Neuronal stem cell (in vitro differentiated cells): Measurements from ENCODE around the gene FCGBP.

Experiments used
- DNase-seq: peaks from one replicate; pipeline ENCODE4 v3.0.0-alpha.2; 2013; ENCODE audit warnings: low spot score
- H2AFZ ChIP-seq: one replicate; pipeline ENCODE4 v1.6.1; 2013; ENCODE audit warnings: mild to moderate bottlenecking, low read length, inconsistent platforms
- H2AK5ac ChIP-seq: 2 replicates; pipeline ENCODE4 v1.6.1; 2013; ENCODE audit warnings: low read depth, mild to moderate bottlenecking, inconsistent platforms, low read length, moderate library complexity, mixed read lengths
- H2BK120ac ChIP-seq: 2 replicates; pipeline ENCODE4 v1.6.1; 2013; ENCODE audit warnings: low read depth, mild to moderate bottlenecking, inconsistent platforms, low read length, moderate library complexity, mixed read lengths
- H2BK12ac ChIP-seq: one replicate; pipeline ENCODE4 v1.6.1; 2013; ENCODE audit warnings: low read length, inconsistent platforms
- H2BK15ac ChIP-seq: 2 replicates; pipeline ENCODE4 v1.6.1; 2013; ENCODE audit warnings: mild to moderate bottlenecking, low read length, inconsistent platforms, mixed read lengths
- H2BK5ac ChIP-seq: one replicate; pipeline ENCODE4 v1.6.1; 2013; ENCODE audit warnings: inconsistent platforms, mild to moderate bottlenecking, low read length, moderate library complexity
- H3K14ac ChIP-seq: one replicate; pipeline ENCODE4 v1.6.1; 2013; ENCODE audit warnings: low read length, inconsistent platforms
- H3K18ac ChIP-seq: 2 replicates; pipeline ENCODE4 v1.6.1; 2013; ENCODE audit warnings: low read length, inconsistent platforms
- H3K23ac ChIP-seq: 2 replicates; pipeline ENCODE4 v1.6.1; 2013; ENCODE audit warnings: low read depth, mild to moderate bottlenecking, mixed read lengths, low read length, inconsistent platforms; ENCODE audit not compliant: poor library complexity
- H3K27ac ChIP-seq: replicated peaks from 3 replicates; pipeline ENCODE4 v1.5.1; 2013; ENCODE audit warnings: low read length, inconsistent platforms
- H3K27me3 ChIP-seq, 3 experiments: 2 replicates each; pipeline ENCODE4 v1.6.1; 2013; ENCODE audit warnings: low read length in 3 of 3, mild to moderate bottlenecking in 2 of 3, inconsistent platforms in 1 of 3, low read depth in 1 of 3, mixed read lengths in 1 of 3, moderate library complexity in 1 of 3; ENCODE audit not compliant: control insufficient read depth in 3 of 3, insufficient read depth in 3 of 3
- H3K36me3 ChIP-seq, 2 donors: replicated peaks in 1 of 2; 2 replicates each; pipeline ENCODE4 v1.6.1; 2013; ENCODE audit warnings: low read length in 2 of 2; ENCODE audit not compliant: control insufficient read depth in 2 of 2, insufficient read depth in 2 of 2
- H3K4ac ChIP-seq: 2 replicates; pipeline ENCODE4 v1.6.1; 2013; ENCODE audit warnings: inconsistent platforms, mild to moderate bottlenecking, low read length, moderate library complexity
- H3K4me1 ChIP-seq, 2 donors: 1 replicate in 1 of 2; 2 replicates in 1 of 2; pipeline ENCODE4 v1.6.1; 2013; ENCODE audit warnings: low read length in 2 of 2, low read depth in 1 of 2; ENCODE audit not compliant: control insufficient read depth in 2 of 2, insufficient read depth in 1 of 2
- H3K4me2 ChIP-seq: one replicate; pipeline ENCODE4 v1.6.1; 2013; ENCODE audit warnings: mild to moderate bottlenecking, low read length, inconsistent platforms; ENCODE audit not compliant: insufficient read depth, poor library complexity, severe bottlenecking
- H3K4me3 ChIP-seq, 2 donors: 2 replicates each; pipeline ENCODE4 v1.5.1; 2013; ENCODE audit warnings: low read length in 2 of 2, mild to moderate bottlenecking in 2 of 2, inconsistent platforms in 1 of 2, moderate library complexity in 1 of 2
- H3K79me1 ChIP-seq: one replicate; pipeline ENCODE4 v1.6.1; 2013; ENCODE audit warnings: low read depth, mild to moderate bottlenecking, inconsistent platforms, low read length, moderate library complexity
- H3K9ac ChIP-seq: one replicate; pipeline ENCODE4 v1.6.1; 2013; ENCODE audit warnings: mild to moderate bottlenecking, low read depth, low read length, inconsistent platforms; ENCODE audit not compliant: poor library complexity
- H3K9me3 ChIP-seq, 2 donors: replicated peaks in 1 of 2; 2 replicates each; pipeline versions ENCODE3 to v1.6.1; 2013; ENCODE audit warnings: low read length in 2 of 2, mild to moderate bottlenecking in 2 of 2, inconsistent platforms in 1 of 2, low read depth in 1 of 2, mixed read lengths in 1 of 2, moderate library complexity in 1 of 2; ENCODE audit not compliant: control insufficient read depth in 2 of 2, insufficient read depth in 1 of 2
- H4K8ac ChIP-seq: one replicate; pipeline ENCODE4 v1.6.1; 2013; ENCODE audit warnings: low read depth, mild to moderate bottlenecking, inconsistent platforms, low read length, moderate library complexity
- H4K91ac ChIP-seq: one replicate; pipeline ENCODE4 v1.6.1; 2013; ENCODE audit warnings: low read length, low read depth, mild to moderate bottlenecking, inconsistent platforms; ENCODE audit not compliant: poor library complexity
- WGBS, 2 donors: extraction: QIAGEN DNeasy Blood & Tissue Kit; methylation state at CpG; one replicate each; pipeline ENCODE4 v1.1.7; 2013; ENCODE audit warnings: missing lambda C conversion rate in 2 of 2, mixed read lengths in 1 of 2; ENCODE audit not compliant: insufficient read length in 2 of 2, insufficient replicate concordance in 1 of 2; ENCODE audit errors: extremely low coverage in 2 of 2; 5-methylcytosine and 5-hydroxymethylcytosine counted together

The FCGBP gene

GRCh38 chr19:39923862-39924261, 10.6 kb downstream of the FCGBP start:
- Histone ChIP-seq H3K14ac (no peak overlapping the region), H2BK5ac (no peak overlapping the region), H2BK15ac (no peak overlapping the region), H3K36me3 (no peaks in the 10 kb centered on the region), H3K4me3 (peak overlapping the region in 1 of 2 donors; percentile 57), H3K27ac (no peak overlapping the region), H3K23ac (no peak overlapping the region), H3K4ac (no peak overlapping the region), H4K8ac (peak overlapping the region; percentile 76), H3K4me2 (no peak overlapping the region), H3K27me3 (no peaks in the 10 kb centered on the region), H2AK5ac (peak overlapping the region; percentile 92), H2BK12ac (no peak overlapping the region), H3K18ac (peak overlapping the region; percentile 74), H3K4me1 (no peaks in the 10 kb centered on the region), H2BK120ac (no peak overlapping the region), H3K9ac (no peak overlapping the region), H2AFZ (no peak overlapping the region), H3K79me1 (peaks cover 2% of the 10 kb centered on the region), H3K9me3 (no peaks in the 10 kb centered on the region), H4K91ac (no peak overlapping the region)
- WGBS, 2 donors: no CpG with 5 or more reads among the region's 4 CpGs
- no peak for DNase-seq

- H3K4me1 ChIP-seq: no peaks in the 10 kb centered on the region
- no peak overlapping the region for H2BK120ac ChIP-seq
- no CpG with 5 or more reads among the region's 6 CpGs for WGBS, 2 donors
These were observed 14.5 kb downstream of the FCGBP start for GRCh38 chr19:39919976-39920375.

GRCh38 chr19:39918183-39918651, 16.2 kb downstream of the FCGBP start:
- no peaks in the 10 kb centered on the region for H3K9me3 ChIP-seq
- H3K14ac ChIP-seq: peak overlapping the region; percentile 82
- H4K91ac ChIP-seq: no peak overlapping the region
- H3K9ac ChIP-seq: peak overlapping the region; percentile 60
- H4K8ac ChIP-seq: no peak overlapping the region
- H2BK15ac ChIP-seq: peak overlapping the region; percentile 85
- DNase-seq: no peak
- H3K27me3 ChIP-seq: no peaks in the 10 kb centered on the region
- H3K79me1 ChIP-seq: peaks cover 4% of the 10 kb centered on the region
- H3K4me3 ChIP-seq: no peak overlapping the region
- H3K23ac ChIP-seq: peak overlapping the region; percentile 73
- H3K4me2 ChIP-seq: no peak overlapping the region
- H2AK5ac ChIP-seq: no peak overlapping the region
- H2BK5ac ChIP-seq: no peak overlapping the region
- H2AFZ ChIP-seq: no peak overlapping the region
- H3K4ac ChIP-seq: no peak overlapping the region
- H3K18ac ChIP-seq: peak overlapping the region; percentile 83
- WGBS, 2 donors: no CpG with 5 or more reads among the region's 20 CpGs
- no peak overlapping the region for H2BK12ac ChIP-seq
- H2BK120ac ChIP-seq: peak overlapping the region; percentile 76
- no peaks in the 10 kb centered on the region for H3K36me3 ChIP-seq
- H3K27ac ChIP-seq: no peak overlapping the region
- no peaks in the 10 kb centered on the region for H3K4me1 ChIP-seq

More at GRCh38 chr19:39919976-39920375, 14.5 kb downstream of the FCGBP start:
- Histone ChIP-seq H3K79me1 (peaks cover 5% of the 10 kb centered on the region), H3K27ac (no peak overlapping the region), H3K18ac (no peak overlapping the region), H2AK5ac (no peak overlapping the region), H4K8ac (no peak overlapping the region), H2BK15ac (no peak overlapping the region), H3K9ac (no peak overlapping the region), H3K4me2 (no peak overlapping the region), H3K4ac (no peak overlapping the region), H3K27me3 (no peaks in the 10 kb centered on the region), H3K4me3 (no peak overlapping the region), H2BK12ac (no peak overlapping the region), H3K23ac (no peak overlapping the region), H4K91ac (no peak overlapping the region), H3K9me3 (no peaks in the 10 kb centered on the region), H2BK5ac (no peak overlapping the region), H2AFZ (no peak overlapping the region), H3K36me3 (no peaks in the 10 kb centered on the region), H3K14ac (no peak overlapping the region)
- DNase-seq: no peak

- Histone ChIP-seq H3K4me1 (no peaks in the 10 kb centered on the region), H3K18ac (peak overlapping the region; percentile 48), H3K14ac (peak overlapping the region; percentile 56), H2BK5ac (no peak overlapping the region), H3K23ac (no peak overlapping the region), H3K4ac (no peak overlapping the region), H2BK120ac (no peak overlapping the region), H4K91ac (no peak overlapping the region), H2AFZ (no peak overlapping the region), H3K27me3 (no peaks in the 10 kb centered on the region), H3K79me1 (peaks cover 4% of the 10 kb centered on the region), H3K4me3 (no peak overlapping the region), H3K27ac (no peak overlapping the region), H2BK15ac (peak overlapping the region; percentile 85), H3K36me3 (no peaks in the 10 kb centered on the region), H3K9ac (peak overlapping the region; percentile 60), H2BK12ac (no peak overlapping the region), H4K8ac (no peak overlapping the region), H3K9me3 (no peaks in the 10 kb centered on the region), H2AK5ac (no peak overlapping the region), H3K4me2 (no peak overlapping the region)
- DNase-seq: no peak
- WGBS, 2 donors: no CpG with 5 or more reads among the region's 9 CpGs
These were observed 16.8 kb downstream of the FCGBP start for GRCh38 chr19:39917561-39918182.
